PC-3 (cell line): ENCODE measurements around the gene STON1.

ENCODE experiments used
- CTCF ChIP-seq: fragments of 300-600 bp; sonication (generic); conservative IDR thresholded peaks from 2 replicates; pipeline ENCODE4 v1.5.1; 2017; ENCODE audit warnings: antibody characterized with exemption, low read depth, mild to moderate bottlenecking, low read length
- EZH2 ChIP-seq: fragments of 300-600 bp; sonication (generic); IDR thresholded peaks from one replicate; pipeline ENCODE4 v1.6.1; 2017; ENCODE audit warnings: antibody characterized with exemption, mild to moderate bottlenecking, low read length; ENCODE audit not compliant: unreplicated experiment
- EZH2phosphoT487 ChIP-seq: fragments of 300-600 bp; sonication (generic); IDR thresholded peaks from 2 replicates; pipeline ENCODE4 v1.6.1; 2018; ENCODE audit warnings: mild to moderate bottlenecking, antibody characterized with exemption, low read length, borderline replicate concordance

GRCh38 chr2:48588745-48589144 lies 58.8 kb downstream of the STON1 start:
- TF ChIP-seq CTCF = no peak
- no peak for TF ChIP-seq EZH2
- no peak for TF ChIP-seq EZH2phosphoT487
